Hepatocyte (in vitro differentiated cells): ENCODE data around the gene KCNMA1.

Experiments used
- CTCF ChIP-seq: fragments of 200-600 bp; sonication (generic); IDR thresholded peaks from 2 replicates; pipeline ENCODE4 v1.5.1; 2016; ENCODE audit warnings: antibody characterized with exemption, mild to moderate bottlenecking; ENCODE audit not compliant: poor library complexity
- EZH2 ChIP-seq: fragments of 200-600 bp; sonication (generic); IDR thresholded peaks from 2 replicates; pipeline ENCODE4 v1.6.1; 2016; ENCODE audit warnings: antibody characterized with exemption, mild to moderate bottlenecking, borderline replicate concordance
- EZH2phosphoT487 ChIP-seq: fragments of 200-600 bp; sonication (generic); IDR thresholded peaks from one replicate; pipeline ENCODE4 v1.6.1; 2018; ENCODE audit warnings: antibody characterized with exemption, mild to moderate bottlenecking, low read depth, moderate library complexity; ENCODE audit not compliant: unreplicated experiment, severe bottlenecking

GRCh38 chr10:77626266-77626935 is 11.2 kb downstream of the KCNMA1 start:
- TF ChIP-seq CTCF = no peak
- no peak for TF ChIP-seq EZH2
- no peak for TF ChIP-seq EZH2phosphoT487
